ENCODE measurements around the gene TAPBPL. TPM values are rescaled to one million over a fixed set of nuclear protein-coding genes. Genes with fewer than 3 reads are reported as not detected.

TAPBPL gene, protein sequence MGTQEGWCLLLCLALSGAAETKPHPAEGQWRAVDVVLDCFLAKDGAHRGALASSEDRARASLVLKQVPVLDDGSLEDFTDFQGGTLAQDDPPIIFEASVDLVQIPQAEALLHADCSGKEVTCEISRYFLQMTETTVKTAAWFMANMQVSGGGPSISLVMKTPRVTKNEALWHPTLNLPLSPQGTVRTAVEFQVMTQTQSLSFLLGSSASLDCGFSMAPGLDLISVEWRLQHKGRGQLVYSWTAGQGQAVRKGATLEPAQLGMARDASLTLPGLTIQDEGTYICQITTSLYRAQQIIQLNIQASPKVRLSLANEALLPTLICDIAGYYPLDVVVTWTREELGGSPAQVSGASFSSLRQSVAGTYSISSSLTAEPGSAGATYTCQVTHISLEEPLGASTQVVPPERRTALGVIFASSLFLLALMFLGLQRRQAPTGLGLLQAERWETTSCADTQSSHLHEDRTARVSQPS
- 2.4 to 3.8 TPM (median 3.7 TPM) in 5 replicates for total RNA-seq (2022; extraction: Qiagen RNA extraction; ENCODE audit: low read depth)

DNA sequence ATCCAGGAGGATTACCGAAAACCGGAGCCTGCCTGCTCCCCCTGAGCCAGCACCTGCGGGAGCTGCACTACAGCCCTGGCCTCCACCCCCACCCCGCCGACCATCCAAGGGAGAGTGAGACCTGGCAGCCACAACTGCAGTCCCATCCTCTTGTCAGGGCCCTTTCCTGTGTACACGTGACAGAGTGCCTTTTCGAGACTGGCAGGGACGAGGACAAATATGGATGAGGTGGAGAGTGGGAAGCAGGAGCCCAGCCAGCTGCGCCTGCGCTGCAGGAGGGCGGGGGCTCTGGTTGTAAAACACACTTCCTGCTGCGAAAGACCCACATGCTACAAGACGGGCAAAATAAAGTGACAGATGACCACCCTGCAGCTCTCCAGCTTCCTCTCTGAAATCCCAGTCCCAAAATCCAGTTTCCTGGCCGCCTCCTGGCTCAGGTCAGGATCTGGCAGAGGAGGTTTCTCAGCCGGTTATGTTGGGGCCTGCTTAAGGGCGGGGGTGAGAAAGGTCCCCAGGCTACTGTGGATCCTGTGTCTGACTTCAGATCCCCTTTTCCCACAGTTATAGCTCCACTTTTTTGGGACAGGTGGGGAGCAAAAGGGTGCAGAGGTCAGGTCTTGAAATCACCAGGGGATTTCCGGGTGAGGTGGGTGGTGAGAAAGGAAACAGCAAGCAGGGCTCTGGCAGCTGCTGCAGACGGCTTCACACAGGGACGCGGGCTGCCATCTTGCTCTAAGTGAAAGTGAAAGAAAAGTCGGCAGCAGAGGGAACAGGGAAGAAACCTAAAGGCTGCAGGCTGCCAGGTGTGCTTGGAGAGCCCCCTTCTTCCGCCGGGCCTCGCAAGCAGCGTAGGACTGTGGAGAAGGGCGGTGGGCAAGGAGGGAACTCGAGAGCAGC, at the start of gene TAPBPL:
TSS of gene TAPBPL (plus strand) at position 695 of the 897 bp plus-strand sequence. CDS start 207 bp downstream, outside the sequence.

DNA sequence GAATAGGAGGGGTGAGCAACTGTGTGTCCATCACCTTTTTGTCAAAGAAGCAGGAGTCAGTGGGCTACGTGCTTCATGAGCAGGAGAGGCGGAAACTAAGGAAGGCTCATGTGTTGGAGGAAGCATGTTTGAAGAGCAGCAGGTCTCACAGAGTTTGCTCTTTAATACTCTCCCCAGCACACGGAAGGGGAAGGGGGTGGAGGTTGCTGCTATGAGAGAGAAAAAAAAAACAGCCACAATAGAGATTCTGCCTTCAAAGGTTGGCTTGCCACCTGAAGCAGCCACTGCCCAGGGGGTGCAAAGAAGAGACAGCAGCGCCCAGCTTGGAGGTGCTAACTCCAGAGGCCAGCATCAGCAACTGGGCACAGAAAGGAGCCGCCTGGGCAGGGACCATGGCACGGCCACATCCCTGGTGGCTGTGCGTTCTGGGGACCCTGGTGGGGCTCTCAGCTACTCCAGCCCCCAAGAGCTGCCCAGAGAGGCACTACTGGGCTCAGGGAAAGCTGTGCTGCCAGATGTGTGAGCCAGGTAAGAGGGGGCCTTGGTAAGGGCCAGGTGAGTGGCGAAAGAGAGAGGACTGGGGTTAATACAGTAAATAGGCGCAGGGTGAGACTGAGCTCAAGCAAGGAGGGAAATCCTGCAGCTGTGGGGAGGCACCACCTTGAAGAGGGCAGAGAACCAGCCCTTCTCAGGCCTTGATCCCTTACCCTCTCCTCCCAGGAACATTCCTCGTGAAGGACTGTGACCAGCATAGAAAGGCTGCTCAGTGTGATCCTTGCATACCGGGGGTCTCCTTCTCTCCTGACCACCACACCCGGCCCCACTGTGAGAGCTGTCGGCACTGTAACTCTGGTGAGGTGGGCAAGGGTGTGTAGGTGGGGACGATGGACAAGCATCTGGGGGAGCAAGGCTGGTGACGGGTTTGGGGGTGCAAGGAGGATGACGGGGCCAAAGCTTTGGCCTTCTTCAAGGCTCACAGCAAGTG, 6.8 kb upstream of the TAPBPL start, which contains the start of gene CD27:
TSS of gene CD27 (plus strand) at position 252 of the 985 bp plus-strand sequence. CDS start at position 393, 141 bp downstream.

DNA sequence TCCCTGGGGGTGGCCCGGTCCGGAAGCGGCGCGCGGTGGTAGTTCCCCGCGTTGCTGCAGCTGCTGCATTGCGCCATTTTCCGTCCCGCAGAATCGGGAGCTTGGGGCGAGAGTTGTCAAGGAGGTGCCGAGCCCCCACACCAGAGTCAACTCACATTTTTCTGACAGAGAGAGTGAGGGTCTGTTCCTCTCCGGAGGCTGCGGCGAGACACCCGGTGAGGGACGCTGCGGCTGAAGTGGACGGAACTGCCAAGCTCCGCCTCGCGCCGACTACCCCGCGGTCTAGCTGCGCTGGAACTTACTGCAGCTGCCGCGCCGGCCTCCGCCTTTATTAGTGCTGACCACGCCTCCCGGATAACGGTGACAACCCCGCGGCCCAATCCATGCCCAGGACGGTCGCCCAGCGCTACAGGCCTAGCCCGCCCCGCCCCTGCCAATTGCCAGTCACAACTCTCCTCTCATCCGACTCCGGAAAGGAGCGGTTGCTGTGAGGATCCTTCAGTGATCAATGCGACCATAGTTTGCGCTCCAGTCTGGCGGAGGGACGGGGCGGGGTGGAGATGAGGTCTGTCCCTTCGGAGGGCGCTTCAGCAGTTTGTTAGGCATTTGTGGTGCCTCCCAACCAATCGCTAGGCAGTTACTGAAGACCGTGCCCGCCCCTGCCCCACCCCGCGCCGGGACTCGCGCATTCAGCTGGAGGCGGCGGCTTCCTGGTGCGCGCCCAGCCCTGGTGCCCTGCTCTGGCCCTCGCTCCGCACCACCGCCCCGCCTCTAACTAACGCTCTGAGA, 18.7 kb downstream of the TAPBPL start, which contains the start of gene VAMP1:
TSS of gene VAMP1 (minus strand) at position 303 of the 789 bp plus-strand sequence. CDS start at position 157, 146 bp downstream.

DNA sequence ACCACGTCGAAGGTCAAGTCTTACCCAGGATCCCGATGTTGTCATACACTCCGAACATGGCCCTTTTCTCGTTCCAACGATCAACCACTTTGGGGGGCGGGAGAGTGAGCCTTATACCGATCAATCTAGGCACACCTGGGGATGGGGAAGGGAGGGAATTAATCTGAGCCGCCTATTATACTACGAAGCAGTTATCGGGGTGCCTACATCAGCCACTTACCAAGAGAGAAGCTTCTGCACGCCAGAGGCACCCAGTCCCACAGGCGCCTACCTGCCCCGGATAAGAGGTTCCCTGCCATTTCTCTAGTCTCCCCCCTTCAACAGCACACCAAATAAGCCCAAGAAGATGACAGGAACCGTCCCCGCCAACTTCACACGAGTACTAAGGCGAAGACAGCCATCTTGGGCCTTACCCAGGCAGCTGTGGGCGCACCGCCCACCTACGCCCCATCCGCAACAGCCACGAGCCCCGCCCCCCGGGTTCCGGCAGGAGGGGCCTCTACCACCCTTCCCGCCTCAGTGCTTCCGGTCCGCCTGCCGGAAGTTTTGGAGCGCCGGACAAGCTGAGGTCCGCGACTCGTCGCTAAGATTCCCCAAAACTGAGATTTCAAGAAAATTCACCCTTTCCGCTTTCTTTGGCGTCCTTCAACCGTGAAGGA, 41.1 kb downstream of the TAPBPL start, which contains the start of gene MRPL51:
TSS of gene MRPL51 (minus strand) at position 425 of the 659 bp plus-strand sequence. CDS start at position 299, 126 bp downstream.

DNA sequence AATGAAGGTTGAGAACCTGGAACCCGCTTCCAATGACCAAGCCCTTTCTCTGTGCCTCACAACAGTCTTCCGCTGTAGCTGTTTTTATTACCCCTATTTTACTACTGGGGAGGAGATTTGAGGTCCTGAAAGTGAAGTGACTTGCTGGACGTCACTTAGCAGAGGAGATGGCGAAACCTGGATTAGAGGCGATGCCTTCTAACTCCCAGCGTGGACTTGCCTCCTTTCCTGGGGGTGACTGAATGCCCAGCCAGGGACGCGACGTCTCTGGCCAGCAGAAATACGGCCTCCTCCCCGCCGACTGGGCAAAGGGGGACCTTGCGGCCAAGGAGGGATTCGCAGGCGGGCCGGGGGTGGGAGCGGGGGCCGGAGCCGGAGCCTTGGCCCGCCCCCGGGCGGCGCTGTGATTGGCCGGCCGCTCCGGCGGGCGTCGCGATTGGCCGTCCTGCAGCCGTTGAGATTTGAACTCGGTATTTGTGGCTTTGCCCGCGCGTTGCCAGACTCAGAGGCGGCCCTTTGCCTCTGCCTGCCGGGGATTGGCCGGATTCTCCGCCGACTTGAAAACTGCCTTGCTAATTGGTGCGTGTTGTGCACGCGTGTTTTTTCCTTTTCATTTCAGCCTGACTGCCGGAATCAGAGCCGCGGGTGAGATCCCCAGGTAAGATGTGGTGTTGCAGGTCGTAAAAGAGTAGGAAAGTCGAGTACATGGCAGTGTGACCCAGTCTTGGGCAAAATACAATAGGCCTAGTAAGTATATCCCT, 41.8 kb downstream of the TAPBPL start, which contains the start of gene NCAPD2:
TSS of gene NCAPD2 (plus strand) at position 606 of the 761 bp plus-strand sequence. CDS start 997 bp downstream, outside the sequence.

Other genes with a start within 250 kb of the TAPBPL start
- 0.20 to 0.50 TPM (median 0.39 TPM) in 4 of 5 replicates, not detected in the other for gene PLEKHG6, start 141.4 kb upstream of the TAPBPL start, total RNA-seq (2022; extraction: Qiagen RNA extraction; ENCODE audit: low read depth)
- 398 to 545 TPM (median 486 TPM) in 5 replicates for gene TNFRSF1A, start 110.0 kb upstream of the TAPBPL start, total RNA-seq (2022; extraction: Qiagen RNA extraction; ENCODE audit: low read depth)
- gene SCNN1A, start 76.5 kb upstream of the TAPBPL start, total RNA-seq (2022; extraction: Qiagen RNA extraction; ENCODE audit: low read depth): 12.4 to 24.3 TPM (median 21.4 TPM) in 5 replicates
- 154 to 248 TPM (median 229 TPM) in 5 replicates for gene LTBR, start 67.9 kb upstream of the TAPBPL start, total RNA-seq (2022; extraction: Qiagen RNA extraction; ENCODE audit: low read depth)
- gene CD27, start 7.1 kb upstream of the TAPBPL start, total RNA-seq (2022; extraction: Qiagen RNA extraction; ENCODE audit: low read depth): not detected in 5 replicates
- 9.0 to 12.6 TPM (median 12.2 TPM) in 5 replicates for gene VAMP1, start 18.6 kb downstream of the TAPBPL start, total RNA-seq (2022; extraction: Qiagen RNA extraction; ENCODE audit: low read depth)
- gene MRPL51, start 41.2 kb downstream of the TAPBPL start, total RNA-seq (2022; extraction: Qiagen RNA extraction; ENCODE audit: low read depth): 267 to 374 TPM (median 329 TPM) in 5 replicates
- gene NCAPD2, start 42.1 kb downstream of the TAPBPL start, total RNA-seq (2022; extraction: Qiagen RNA extraction; ENCODE audit: low read depth): 52.1 to 69.4 TPM (median 63.1 TPM) in 5 replicates
- gene GAPDH, start 82.5 kb downstream of the TAPBPL start, total RNA-seq (2022; extraction: Qiagen RNA extraction; ENCODE audit: low read depth): 5,971 to 9,033 TPM (median 8,788 TPM) in 5 replicates
- gene IFFO1, start 104.0 kb downstream of the TAPBPL start, total RNA-seq (2022; extraction: Qiagen RNA extraction; ENCODE audit: low read depth): 1.6 to 2.5 TPM (median 2.2 TPM) in 5 replicates
- 89.7 to 116 TPM (median 103 TPM) in 5 replicates for gene NOP2, start 116.2 kb downstream of the TAPBPL start, total RNA-seq (2022; extraction: Qiagen RNA extraction; ENCODE audit: low read depth)
- 60.1 to 82.5 TPM (median 69.6 TPM) in 5 replicates for gene CHD4, start 155.3 kb downstream of the TAPBPL start, total RNA-seq (2022; extraction: Qiagen RNA extraction; ENCODE audit: low read depth)
- 0.42 to 1.1 TPM (median 0.76 TPM) in 5 replicates for gene LPAR5, start 183.9 kb downstream of the TAPBPL start, total RNA-seq (2022; extraction: Qiagen RNA extraction; ENCODE audit: low read depth)
- 0.29 to 0.48 TPM (median 0.38 TPM) in 4 of 5 replicates, not detected in the other for gene ACRBP, start 195.4 kb downstream of the TAPBPL start, total RNA-seq (2022; extraction: Qiagen RNA extraction; ENCODE audit: low read depth)
- 11.3 to 18.6 TPM (median 14.4 TPM) in 5 replicates for gene ING4, start 211.1 kb downstream of the TAPBPL start, total RNA-seq (2022; extraction: Qiagen RNA extraction; ENCODE audit: low read depth)
- 49.6 to 66.0 TPM (median 62.9 TPM) in 5 replicates for gene ZNF384, start 237.3 kb downstream of the TAPBPL start, total RNA-seq (2022; extraction: Qiagen RNA extraction; ENCODE audit: low read depth)
- 0.68 to 1.3 TPM (median 0.97 TPM) in 5 replicates for gene PIANP, start 248.8 kb downstream of the TAPBPL start, total RNA-seq (2022; extraction: Qiagen RNA extraction; ENCODE audit: low read depth)